Activated CD8-positive, alpha-beta T cell treated with anti-CD3 and anti-CD28 coated beads for 36 hours (primary cell): Measurements from ENCODE around the gene CYP27B1. TPM values are rescaled to one million over a fixed set of nuclear protein-coding genes. Genes with fewer than 3 reads are reported as not detected.

Source experiments
- ATAC-seq: fragments of 200-7000 bp; cut with Tn5 transposase; one replicate; pipeline ENCODE4 v1.10.0; 2021; ENCODE audit warnings: mild to moderate bottlenecking, moderate library complexity
- CTCF ChIA-PET: fragments of 350-600 bp; sonication (Branson Sonifier 250); formaldehyde crosslinking; loops from one replicate; lab custom pipeline; 2021; ENCODE audit warnings: antibody characterized with exemption; lab: Charles Lee
- POLR2A ChIA-PET: fragments of 350-600 bp; sonication (Branson Sonifier 250); formaldehyde crosslinking; loops from one replicate; lab custom pipeline; 2021; ENCODE audit warnings: antibody characterized with exemption; lab: Charles Lee
- DNase-seq: peaks from one replicate; pipeline ENCODE4 v3.0.0-alpha.2; 2020
- H3K27ac Mint-ChIP-seq: one replicate; pipeline ENCODE4 v1.8.0; 2021; ENCODE audit warnings: mild to moderate bottlenecking, mixed read lengths
- H3K27me3 Mint-ChIP-seq: one replicate; pipeline ENCODE4 v1.8.0; 2021; ENCODE audit warnings: mixed read lengths
- H3K36me3 Mint-ChIP-seq: one replicate; pipeline ENCODE4 v1.8.0; 2021; ENCODE audit warnings: low read depth, mixed read lengths
- H3K4me1 Mint-ChIP-seq: one replicate; pipeline ENCODE4 v1.8.0; 2021; ENCODE audit warnings: low read depth, mixed read lengths
- H3K4me3 Mint-ChIP-seq: one replicate; pipeline ENCODE4 v1.8.0; 2021; ENCODE audit warnings: mild to moderate bottlenecking, moderate library complexity, mixed read lengths
- H3K9me3 Mint-ChIP-seq: one replicate; pipeline ENCODE4 v1.8.0; 2021; ENCODE audit warnings: mixed read lengths
- intact Hi-C: fragments of 100-400 bp; cut with micrococcal nuclease; formaldehyde crosslinking; loops from one replicate; pipeline ENCODE4 v1.10.0; 2022
- total RNA-seq, 2 experiments: library from RNA; stranded (reverse); gene quantifications; one replicate each; pipeline ENCODE4 v1.2.3, GENCODE V29; 2021
- TF ChIP-seq, protein P1 (sequence below): fragments of 200-600 bp; IDR thresholded peaks from one replicate; pipeline ENCODE4 v1.8.0; 2022; ENCODE audit warnings: antibody characterized with exemption, mild to moderate bottlenecking

Gene CYP27B1
- total RNA-seq, 2 experiments from 2014 or later, result 7.6 to 7.9 TPM

DNA sequence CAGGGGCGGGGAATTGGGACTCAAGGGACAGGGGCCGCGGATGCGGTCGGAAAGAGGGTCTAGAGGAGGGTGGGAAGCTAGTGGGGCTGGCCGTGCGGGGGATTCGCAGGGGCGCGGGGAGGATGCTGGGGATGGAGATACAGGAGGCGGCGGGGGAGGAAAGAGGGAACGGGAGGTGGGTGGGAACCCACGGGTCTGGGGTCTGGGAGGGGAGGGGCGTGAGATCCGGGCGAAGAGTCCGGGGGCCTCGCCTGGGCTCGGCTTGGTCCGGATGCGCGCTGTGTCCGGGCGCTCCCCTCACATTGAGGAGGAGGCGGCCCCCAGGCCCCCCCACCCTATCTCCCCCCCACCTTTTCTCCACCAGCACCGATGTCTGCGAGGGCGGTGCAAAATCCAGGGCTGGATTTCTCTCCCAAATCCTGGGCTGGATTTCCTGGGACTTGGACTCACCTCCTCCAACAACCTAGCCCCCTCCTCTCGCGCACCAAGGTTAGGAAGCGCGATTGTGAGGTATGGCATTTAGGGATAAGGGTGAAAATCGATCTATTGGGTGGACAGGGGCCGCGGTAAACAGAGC lies 28.1 kb downstream of the CYP27B1 start, which contains the start of gene AGAP2:
TSS of gene AGAP2 (minus strand) at position 82 of the 577 bp plus-strand sequence. CDS start 496 bp downstream, outside the sequence.
- peaks cover 35% of the 10 kb centered on the region for H3K4me1 Mint-ChIP-seq
- ChIA-PET POLR2A (no interaction called here), CTCF (interaction anchor here (1.0 to 1.3 kb wide), 2 partner anchors 18 to 155 kb away, joined by 3 read pairs; no protein-coding TSS in a partner anchor)
- peak within 1 kb of the TSS; percentile 98 for H3K4me3 Mint-ChIP-seq
- H3K27ac Mint-ChIP-seq, result peak within 1 kb of the TSS; percentile 69
- H3K36me3 Mint-ChIP-seq, result peaks cover 14% of the 10 kb centered on the region
- no peaks in the 10 kb centered on the region for H3K9me3 Mint-ChIP-seq
- DNase-seq, result no peak
- no peaks in the 10 kb centered on the region for H3K27me3 Mint-ChIP-seq
- TF ChIP-seq, protein P1, sequence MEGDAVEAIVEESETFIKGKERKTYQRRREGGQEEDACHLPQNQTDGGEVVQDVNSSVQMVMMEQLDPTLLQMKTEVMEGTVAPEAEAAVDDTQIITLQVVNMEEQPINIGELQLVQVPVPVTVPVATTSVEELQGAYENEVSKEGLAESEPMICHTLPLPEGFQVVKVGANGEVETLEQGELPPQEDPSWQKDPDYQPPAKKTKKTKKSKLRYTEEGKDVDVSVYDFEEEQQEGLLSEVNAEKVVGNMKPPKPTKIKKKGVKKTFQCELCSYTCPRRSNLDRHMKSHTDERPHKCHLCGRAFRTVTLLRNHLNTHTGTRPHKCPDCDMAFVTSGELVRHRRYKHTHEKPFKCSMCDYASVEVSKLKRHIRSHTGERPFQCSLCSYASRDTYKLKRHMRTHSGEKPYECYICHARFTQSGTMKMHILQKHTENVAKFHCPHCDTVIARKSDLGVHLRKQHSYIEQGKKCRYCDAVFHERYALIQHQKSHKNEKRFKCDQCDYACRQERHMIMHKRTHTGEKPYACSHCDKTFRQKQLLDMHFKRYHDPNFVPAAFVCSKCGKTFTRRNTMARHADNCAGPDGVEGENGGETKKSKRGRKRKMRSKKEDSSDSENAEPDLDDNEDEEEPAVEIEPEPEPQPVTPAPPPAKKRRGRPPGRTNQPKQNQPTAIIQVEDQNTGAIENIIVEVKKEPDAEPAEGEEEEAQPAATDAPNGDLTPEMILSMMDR, result no peak
- intact Hi-C loops, result no loop called here
- no peak for ATAC-seq

DNA sequence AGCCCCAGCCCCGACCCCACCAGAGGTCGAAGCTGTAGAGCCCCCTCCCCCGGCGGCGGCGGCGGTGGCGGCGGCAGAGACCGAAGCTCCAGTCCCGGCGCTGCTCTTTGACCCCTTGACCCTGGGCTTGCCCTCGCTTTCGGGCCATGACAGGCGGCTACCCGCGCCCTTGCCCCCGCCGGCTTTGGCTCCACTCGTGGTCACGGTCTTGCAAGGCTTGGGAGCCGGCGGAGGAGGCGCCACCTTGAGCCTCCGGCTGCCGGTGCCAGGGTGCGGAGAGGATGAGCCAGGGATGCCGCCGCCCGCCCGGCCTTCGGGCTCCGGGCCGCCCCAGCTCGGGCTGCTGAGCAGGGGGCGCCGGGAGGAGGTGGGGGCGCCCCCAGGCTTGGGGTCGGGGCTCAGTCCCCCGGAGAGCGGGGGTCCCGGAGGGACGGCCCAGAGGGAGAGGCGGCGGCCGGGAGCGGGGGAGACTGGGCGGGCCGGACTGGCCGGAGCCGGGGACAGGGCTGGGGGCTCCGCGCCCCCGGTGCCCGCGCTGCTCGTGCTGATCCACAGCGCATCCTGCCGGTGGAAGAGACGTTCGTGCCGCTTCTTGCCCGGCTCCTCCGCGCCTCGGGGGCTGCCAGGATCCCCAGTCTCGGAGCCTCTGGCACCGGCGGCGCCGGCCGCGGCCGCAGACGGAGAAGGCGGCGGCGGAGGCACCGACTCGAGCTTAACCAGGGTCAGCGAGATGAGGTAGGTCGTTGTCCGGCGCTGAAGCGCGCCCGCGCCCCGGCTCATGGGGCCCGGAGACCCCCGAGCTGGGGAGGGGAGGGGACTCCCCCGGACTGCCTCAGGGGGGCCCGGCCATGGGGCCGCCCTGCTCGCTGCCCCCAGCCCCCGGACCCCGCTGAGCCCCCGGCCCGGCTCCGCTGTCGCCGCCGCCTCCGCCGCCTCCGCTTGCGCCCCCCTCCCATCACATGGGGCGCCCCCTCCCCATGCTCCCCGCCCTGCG lies 29.1 kb downstream of the CYP27B1 start:
- H3K4me1 Mint-ChIP-seq, result peaks cover 34% of the 10 kb centered on the region
- H3K36me3 Mint-ChIP-seq, result peaks cover 17% of the 10 kb centered on the region
- no peaks in the 10 kb centered on the region for H3K9me3 Mint-ChIP-seq
- H3K27me3 Mint-ChIP-seq, result no peaks in the 10 kb centered on the region
- intact Hi-C loops, result no loop called here
- ATAC-seq (no peak), DNase-seq (no peak)
- no peak overlapping the region for H3K27ac Mint-ChIP-seq
- ChIA-PET POLR2A (interaction anchor here (0.6 kb wide), 1 partner anchor 18 kb away, joined by 3 read pairs; no protein-coding TSS in a partner anchor), CTCF (no interaction called here)
- H3K4me3 Mint-ChIP-seq, result no peak overlapping the region
- TF ChIP-seq, protein P1, result no peak

DNA sequence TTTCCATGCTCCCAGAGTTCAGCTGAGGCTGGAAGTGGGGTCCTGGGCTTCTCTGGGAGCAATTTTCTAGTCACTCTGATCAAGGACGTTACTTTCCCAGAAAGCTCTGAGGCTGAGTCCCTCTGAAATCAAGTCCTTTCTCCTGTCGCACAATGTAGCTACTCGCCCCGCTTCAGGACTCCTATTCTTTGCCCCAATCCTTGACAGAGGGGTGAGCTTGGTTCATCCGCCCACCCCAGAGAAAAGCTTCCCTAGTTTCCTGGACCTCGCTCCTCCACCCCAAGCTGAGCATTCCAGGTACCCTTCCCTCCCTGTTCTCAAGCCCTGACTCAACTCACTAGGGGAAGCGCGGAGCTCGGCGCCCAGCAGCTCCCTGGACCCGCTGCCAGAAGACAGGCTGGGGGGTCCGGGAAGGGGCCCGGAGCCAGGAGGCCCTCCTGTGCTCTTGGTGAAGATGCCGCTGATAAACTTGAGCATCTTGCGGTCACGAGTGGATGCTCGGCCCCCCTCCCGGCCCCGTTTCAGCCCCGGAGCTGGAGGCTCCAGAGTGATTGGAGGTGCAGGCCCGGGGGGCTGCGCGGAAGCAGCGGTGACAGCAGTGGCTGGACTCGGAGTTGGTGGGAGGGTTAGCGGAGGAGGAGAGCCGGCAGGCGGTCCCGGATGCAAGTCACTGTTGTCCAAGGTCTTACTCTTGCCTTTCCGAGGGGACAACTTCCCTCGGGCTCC lies 30.0 kb downstream of the CYP27B1 start:
- ChIA-PET CTCF (interaction anchor here (1.2 to 1.4 kb wide), 2 partner anchors 13 to 20 kb away, joined by 3 to 4 read pairs; no protein-coding TSS in a partner anchor), POLR2A (interaction anchor here (0.6 to 0.8 kb wide), 3 partner anchors 12 to 330 kb away, joined by 3 read pairs; no protein-coding TSS in a partner anchor)
- peak overlapping the region; percentile 46 for H3K27ac Mint-ChIP-seq
- TF ChIP-seq, protein P1, result no peak
- no peaks in the 10 kb centered on the region for H3K27me3 Mint-ChIP-seq
- peaks cover 22% of the 10 kb centered on the region for H3K36me3 Mint-ChIP-seq
- ATAC-seq (no peak), DNase-seq (no peak)
- intact Hi-C loops, result no loop called here
- H3K4me3 Mint-ChIP-seq, result no peak overlapping the region
- H3K4me1 Mint-ChIP-seq, result peaks cover 30% of the 10 kb centered on the region
- H3K9me3 Mint-ChIP-seq, result no peaks in the 10 kb centered on the region

DNA sequence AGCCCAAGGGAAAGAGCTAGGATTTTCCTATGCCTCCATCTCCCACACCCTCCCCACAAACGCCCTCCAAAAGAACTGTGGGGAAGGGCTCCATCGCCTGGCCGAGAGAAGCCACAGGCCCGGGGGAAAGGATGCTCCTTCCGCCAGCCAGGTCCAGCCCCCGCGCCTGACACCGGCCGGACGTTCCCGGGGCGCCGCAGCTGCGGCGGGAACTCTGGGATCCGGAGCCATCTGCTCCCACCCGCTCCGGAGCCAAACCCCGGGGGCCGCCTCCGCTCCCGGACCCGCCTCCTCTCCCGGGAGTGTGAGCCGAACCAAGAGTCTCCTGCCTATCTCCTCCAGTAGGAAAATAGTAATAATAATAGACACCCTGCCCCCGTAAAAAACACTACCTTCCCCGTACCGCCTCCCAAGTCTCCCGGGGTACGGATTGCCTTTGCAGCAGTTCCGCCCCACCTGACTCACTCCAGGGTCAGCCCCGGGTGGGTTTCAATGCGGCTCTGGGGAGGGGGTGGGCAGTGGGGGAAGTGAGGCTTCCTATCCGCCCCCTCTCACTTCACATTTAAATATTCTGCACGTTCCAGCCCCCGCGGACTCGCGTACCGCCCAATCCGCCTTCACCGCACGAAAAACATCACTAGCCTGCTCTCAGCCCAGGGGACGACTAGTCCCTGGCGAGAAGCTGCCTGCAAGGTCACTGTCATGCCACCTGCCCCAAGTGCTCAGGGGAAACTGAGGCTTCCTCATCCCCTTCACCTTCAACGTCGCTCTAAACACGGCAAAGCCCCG lies 30.7 kb downstream of the CYP27B1 start:
- intact Hi-C loops, result no loop called here
- H3K27me3 Mint-ChIP-seq, result no peaks in the 10 kb centered on the region
- peaks cover 20% of the 10 kb centered on the region for H3K36me3 Mint-ChIP-seq
- POLR2A ChIA-PET, result interaction anchor here (0.6 to 1.2 kb wide), 3 partner anchors 12 to 329 kb away, joined by 3 to 4 read pairs (median 3); no protein-coding TSS in a partner anchor
- peaks cover 27% of the 10 kb centered on the region for H3K4me1 Mint-ChIP-seq
- TF ChIP-seq, protein P1, result no peak
- H3K9me3 Mint-ChIP-seq, result no peaks in the 10 kb centered on the region
- ATAC-seq, result no peak
- H3K4me3 Mint-ChIP-seq, result no peak overlapping the region
- peak overlapping the region; percentile 46 for H3K27ac Mint-ChIP-seq
- CTCF ChIA-PET, result interaction anchor here (1.2 to 1.5 kb wide), 3 partner anchors 13 to 24 kb away, joined by 3 to 4 read pairs (median 4); no protein-coding TSS in a partner anchor
- DNase-seq, result no peak
